A204.1 (cell line): ENCODE data around the gene MYOM1.
"Not testable (repeated sequence)": the region's sequence is repeated elsewhere in the genome, so short reads cannot be mapped to it uniquely, and the experiment has no call there.

ENCODE experiments used
- FAIRE-seq: peaks from 2 replicates; lab custom pipeline; 2012; peaks lifted over from hg19 to GRCh38; lab: Jason Lieb, UNC

MYOM1 gene

GRCh38 chr18:3248658-3249359 is 29.0 kb upstream of the MYOM1 start:
- FAIRE-seq: no peak

- no peak for FAIRE-seq
Measured at GRCh38 chr18:3248062-3248657, 28.4 kb upstream of the MYOM1 start.

GRCh38 chr18:3247240-3248061 is 27.7 kb upstream of the MYOM1 start, which contains the start of gene MYL12A:
Gene MYL12A (plus strand): TSS chr18:3247801. CDS start chr18:3253248, 5,447 bp downstream.
- peak; percentile 96 for FAIRE-seq

GRCh38 chr18:3246635-3247239 is 27.0 kb upstream of the MYOM1 start:
- no peak for FAIRE-seq

GRCh38 chr18:3245853-3246634 is 26.3 kb upstream of the MYOM1 start:
- no peak for FAIRE-seq

- FAIRE-seq: no peak
Measured at GRCh38 chr18:3245185-3245564, 25.4 kb upstream of the MYOM1 start.

GRCh38 chr18:3238742-3239141 is 19.0 kb upstream of the MYOM1 start:
- FAIRE-seq: no peak

GRCh38 chr18:3236470-3236869 is 16.7 kb upstream of the MYOM1 start:
- no peak for FAIRE-seq

GRCh38 chr18:3235846-3236245 is 16.1 kb upstream of the MYOM1 start:
- FAIRE-seq: no peak

- FAIRE-seq: no peak
Measured at GRCh38 chr18:3234457-3234856, 14.7 kb upstream of the MYOM1 start.

- FAIRE-seq: no peak
Measured at GRCh38 chr18:3233433-3234168, 13.8 kb upstream of the MYOM1 start.

- no peak for FAIRE-seq
Measured at GRCh38 chr18:3233004-3233403, 13.2 kb upstream of the MYOM1 start.

- FAIRE-seq: no peak
Measured at GRCh38 chr18:3230401-3231334, 10.9 kb upstream of the MYOM1 start.

GRCh38 chr18:3226048-3226447 is 6.3 kb upstream of the MYOM1 start:
- no peak for FAIRE-seq

GRCh38 chr18:3225588-3225987 is 5.8 kb upstream of the MYOM1 start:
- no peak for FAIRE-seq

GRCh38 chr18:3224223-3224622 is 4.5 kb upstream of the MYOM1 start:
- no peak for FAIRE-seq

GRCh38 chr18:3223356-3223755 is 3.6 kb upstream of the MYOM1 start:
- FAIRE-seq: no peak

- FAIRE-seq: no peak
Measured at GRCh38 chr18:3221496-3221895, 1.7 kb upstream of the MYOM1 start.

- FAIRE-seq: not testable (repeated sequence)
Measured at GRCh38 chr18:3220868-3221267, 1.1 kb upstream of the MYOM1 start.

GRCh38 chr18:3219241-3219630 is 532 bp downstream of the MYOM1 start:
- FAIRE-seq: no peak
